Duodenal mucosa (tissue), 2 donors: ENCODE measurements around the gene RNF144A.

Experiments
- H3K27ac ChIP-seq: one replicate; pipeline ENCODE4 v1.7.0; 2013; ENCODE audit warnings: low read depth, low read length
- H3K27me3 ChIP-seq, 2 donors: one replicate each; pipeline ENCODE4 v1.7.0; 2013; ENCODE audit warnings: low read length in 2 of 2, control low read depth in 1 of 2; ENCODE audit not compliant: insufficient read depth in 2 of 2, control insufficient read depth in 1 of 2
- H3K36me3 ChIP-seq, 2 donors: one replicate each; pipeline ENCODE4 v1.7.0; 2013; ENCODE audit warnings: low read length in 2 of 2, control low read depth in 1 of 2; ENCODE audit not compliant: insufficient read depth in 2 of 2, control insufficient read depth in 1 of 2
- H3K4me1 ChIP-seq, 2 donors: one replicate each; pipeline ENCODE4 v1.7.0; 2013; ENCODE audit warnings: low read length in 2 of 2, control low read depth in 1 of 2; ENCODE audit not compliant: insufficient read depth in 2 of 2, control insufficient read depth in 1 of 2
- H3K4me3 ChIP-seq, 2 donors: one replicate each; pipeline ENCODE4 v1.7.0; 2013; ENCODE audit warnings: low read length in 2 of 2, low read depth in 1 of 2
- H3K9ac ChIP-seq, 2 donors: one replicate each; pipeline ENCODE4 v1.7.0; 2013; ENCODE audit warnings: low read length in 2 of 2, low read depth in 1 of 2
- H3K9me3 ChIP-seq, 2 donors: one replicate each; pipeline ENCODE4 v1.7.0; 2013; ENCODE audit warnings: low read length in 2 of 2, control low read depth in 1 of 2; ENCODE audit not compliant: control insufficient read depth in 1 of 2

Gene RNF144A

DNA sequence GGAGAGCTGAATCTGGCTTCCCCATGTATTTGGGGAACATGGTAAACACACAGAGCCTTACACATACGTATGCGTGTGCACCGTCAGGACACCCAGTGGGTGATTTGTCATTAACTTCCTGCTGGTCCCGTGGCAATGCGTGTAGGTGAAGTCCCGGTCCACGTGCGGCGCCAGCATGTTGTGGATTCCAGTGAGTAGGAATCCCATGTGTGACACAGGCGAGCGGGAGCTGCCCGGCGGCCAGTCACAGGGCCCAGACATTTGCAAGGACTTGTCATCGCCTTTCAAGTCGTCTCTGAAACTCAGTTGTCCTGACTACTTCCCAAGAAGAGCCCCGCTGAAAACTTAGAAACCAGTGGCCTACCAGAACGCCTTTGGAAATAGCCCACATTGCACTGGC, 102.0 kb downstream of the RNF144A start:
- peaks cover 13 to 17% of the 10 kb centered on the region in 2 donors for H3K4me1 ChIP-seq
- no peaks in the 10 kb centered on the region for H3K9me3 ChIP-seq
- no peak overlapping the region for H3K27ac ChIP-seq
- H3K27me3 ChIP-seq, result no peaks in the 10 kb centered on the region
- peaks cover 0 to 7% of the 10 kb centered on the region in 2 donors for H3K36me3 ChIP-seq
- no peak overlapping the region for H3K4me3 ChIP-seq
- no peak overlapping the region for H3K9ac ChIP-seq

DNA sequence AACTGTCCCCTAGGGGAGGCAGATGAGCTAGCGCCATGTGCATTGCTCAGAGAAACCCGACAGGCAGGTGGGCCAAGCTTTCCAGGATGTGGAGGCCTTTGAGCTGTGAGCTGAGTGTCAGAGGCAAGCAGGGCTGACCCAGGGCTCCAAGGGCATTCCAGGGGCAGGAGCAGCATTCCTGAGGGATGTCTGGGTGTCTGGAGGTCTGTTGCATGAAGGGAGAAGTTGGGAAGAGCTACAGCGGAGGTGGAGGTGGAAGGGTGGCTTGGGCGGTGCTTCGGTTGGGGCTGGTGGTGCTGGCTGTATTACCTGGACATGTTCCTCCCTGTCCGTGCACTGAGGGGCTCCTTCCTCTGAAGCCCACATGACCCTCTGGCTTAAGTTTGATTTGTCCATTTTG, 102.8 kb downstream of the RNF144A start:
- Histone ChIP-seq H3K4me1 (peaks cover 13 to 19% of the 10 kb centered on the region in 2 donors), H3K4me3 (no peak overlapping the region), H3K27ac (no peak overlapping the region)

GRCh38 chr2:7020468-7020867, 103.3 kb downstream of the RNF144A start:
- Histone ChIP-seq H3K4me3 (no peak overlapping the region), H3K4me1 (peaks cover 13 to 19% of the 10 kb centered on the region in 2 donors), H3K36me3 (peaks cover 0 to 10% of the 10 kb centered on the region in 2 donors), H3K27me3 (no peaks in the 10 kb centered on the region), H3K27ac (no peak overlapping the region), H3K9ac (no peak overlapping the region), H3K9me3 (no peaks in the 10 kb centered on the region)

More for the DNA sequence above, 102.8 kb downstream of the RNF144A start:
- Histone ChIP-seq H3K27me3 (no peaks in the 10 kb centered on the region), H3K9ac (no peak overlapping the region), H3K9me3 (no peaks in the 10 kb centered on the region), H3K36me3 (peaks cover 0 to 10% of the 10 kb centered on the region in 2 donors)

DNA sequence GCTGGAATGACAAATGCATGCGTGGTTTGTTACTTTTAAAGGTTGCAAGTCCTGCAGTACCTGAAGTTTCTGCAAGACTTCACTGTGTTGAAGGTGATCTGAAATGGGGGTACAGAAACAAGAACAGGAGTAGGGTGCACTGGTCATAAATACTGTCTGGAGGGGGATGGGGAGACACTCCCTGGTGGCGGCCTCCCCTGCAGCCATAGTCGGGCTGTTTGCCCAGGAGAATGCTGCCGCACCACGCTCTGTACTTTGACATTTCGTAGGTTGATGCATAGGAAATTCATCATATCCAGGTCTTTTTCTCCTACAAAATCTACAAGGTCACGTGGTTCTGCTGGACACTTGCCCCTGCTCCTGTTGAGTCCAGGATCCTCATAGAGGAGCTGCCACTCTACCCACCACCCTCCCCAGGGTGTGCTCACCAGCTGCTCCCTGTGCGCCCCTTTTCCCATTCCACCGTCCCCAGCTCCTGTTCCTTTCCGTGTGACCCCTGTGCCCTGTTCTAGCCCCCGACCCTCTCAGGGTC, 103.8 kb downstream of the RNF144A start:
- H3K4me3 ChIP-seq, result no peak overlapping the region
- no peaks in the 10 kb centered on the region for H3K9me3 ChIP-seq
- H3K36me3 ChIP-seq, result peaks cover 0 to 10% of the 10 kb centered on the region in 2 donors
- H3K4me1 ChIP-seq, result peaks cover 13 to 19% of the 10 kb centered on the region in 2 donors
- no peak overlapping the region for H3K9ac ChIP-seq
- no peaks in the 10 kb centered on the region for H3K27me3 ChIP-seq
- H3K27ac ChIP-seq, result no peak overlapping the region

GRCh38 chr2:7022492-7023385, 105.5 kb downstream of the RNF144A start:
- Histone ChIP-seq H3K4me1 (peaks cover 13 to 19% of the 10 kb centered on the region in 2 donors), H3K27me3 (no peaks in the 10 kb centered on the region), H3K27ac (no peak overlapping the region), H3K36me3 (peaks cover 0 to 10% of the 10 kb centered on the region in 2 donors), H3K9me3 (no peaks in the 10 kb centered on the region), H3K4me3 (no peak overlapping the region), H3K9ac (no peak overlapping the region)

- peaks cover 0 to 10% of the 10 kb centered on the region in 2 donors for H3K36me3 ChIP-seq
- H3K27ac ChIP-seq, result no peak overlapping the region
- no peaks in the 10 kb centered on the region for H3K27me3 ChIP-seq
- no peaks in the 10 kb centered on the region for H3K9me3 ChIP-seq
- no peak overlapping the region for H3K4me3 ChIP-seq
- H3K9ac ChIP-seq, result no peak overlapping the region
- peaks cover 13 to 19% of the 10 kb centered on the region in 2 donors for H3K4me1 ChIP-seq
Measured at GRCh38 chr2:7023542-7023941, 106.3 kb downstream of the RNF144A start.

- no peak overlapping the region for H3K4me3 ChIP-seq
- peaks cover 17 to 19% of the 10 kb centered on the region in 2 donors for H3K4me1 ChIP-seq
- H3K27ac ChIP-seq, result no peak overlapping the region
- no peak overlapping the region for H3K9ac ChIP-seq
- no peaks in the 10 kb centered on the region for H3K27me3 ChIP-seq
- H3K9me3 ChIP-seq, result no peaks in the 10 kb centered on the region
- peaks cover 0 to 10% of the 10 kb centered on the region in 2 donors for H3K36me3 ChIP-seq
Measured at GRCh38 chr2:7024261-7024660, 107.0 kb downstream of the RNF144A start.

GRCh38 chr2:7025082-7025481, 107.9 kb downstream of the RNF144A start:
- Histone ChIP-seq H3K9me3 (no peaks in the 10 kb centered on the region), H3K27me3 (no peaks in the 10 kb centered on the region), H3K4me1 (peaks cover 22 to 24% of the 10 kb centered on the region in 2 donors), H3K4me3 (no peak overlapping the region), H3K9ac (no peak overlapping the region), H3K36me3 (peaks cover 0 to 10% of the 10 kb centered on the region in 2 donors), H3K27ac (no peak overlapping the region)

DNA sequence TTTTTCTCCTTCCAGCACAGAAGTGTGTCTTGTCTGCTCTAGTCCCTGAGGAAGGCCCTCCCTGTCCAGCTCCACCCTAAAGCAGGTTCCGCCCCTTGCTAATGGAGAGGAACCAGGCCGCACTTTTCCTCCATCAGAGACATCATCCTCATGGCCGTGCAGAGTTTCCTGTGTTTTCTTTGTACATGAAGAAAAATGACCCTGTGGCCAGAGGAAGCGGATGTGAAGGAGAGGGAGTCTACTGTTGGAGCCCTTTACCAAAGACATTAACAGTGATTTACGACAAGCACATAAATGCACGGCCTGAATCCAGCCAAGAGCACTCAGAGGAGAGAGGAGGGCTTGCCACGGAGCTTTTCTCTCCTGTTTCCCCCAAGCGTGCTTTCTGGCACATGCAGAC, 109.5 kb downstream of the RNF144A start:
- no peak overlapping the region for H3K27ac ChIP-seq
- H3K4me1 ChIP-seq, result peaks cover 29 to 32% of the 10 kb centered on the region in 2 donors
- no peaks in the 10 kb centered on the region for H3K27me3 ChIP-seq
- no peaks in the 10 kb centered on the region for H3K9me3 ChIP-seq
- peaks cover 0 to 7% of the 10 kb centered on the region in 2 donors for H3K36me3 ChIP-seq
- H3K4me3 ChIP-seq, result no peak overlapping the region
- no peak overlapping the region for H3K9ac ChIP-seq

DNA sequence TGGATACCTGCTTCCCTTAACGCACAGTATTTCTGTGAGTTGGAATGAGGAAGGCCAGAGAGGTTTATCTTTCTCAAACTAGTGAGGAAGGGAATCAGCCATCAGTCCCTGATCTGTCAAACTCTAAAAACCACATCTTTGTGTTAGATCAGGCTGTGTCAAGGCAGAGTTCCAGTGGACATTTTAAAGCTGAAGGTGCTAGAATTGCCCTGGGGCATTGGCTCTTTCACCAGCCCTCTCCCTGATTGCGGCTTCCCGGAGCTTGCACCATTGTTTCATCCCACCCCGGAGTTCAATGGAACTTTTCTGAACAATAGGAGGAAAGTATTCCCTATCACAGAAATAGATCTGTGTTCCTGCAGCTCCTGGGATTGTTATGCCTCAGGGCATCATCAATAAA, 110.2 kb downstream of the RNF144A start:
- H3K4me1 ChIP-seq, result peaks cover 30 to 31% of the 10 kb centered on the region in 2 donors
- H3K9ac ChIP-seq, result no peak overlapping the region
- no peak overlapping the region for H3K27ac ChIP-seq
- peaks cover 0 to 7% of the 10 kb centered on the region in 2 donors for H3K36me3 ChIP-seq
- H3K9me3 ChIP-seq, result no peaks in the 10 kb centered on the region
- H3K4me3 ChIP-seq, result no peak overlapping the region
- no peaks in the 10 kb centered on the region for H3K27me3 ChIP-seq
